NCI-H460 (cell line): ENCODE results near the gene NPC1. TPM values are rescaled to one million over a fixed set of nuclear protein-coding genes. Genes with fewer than 3 reads are reported as not detected.

Experiments used
- DNase-seq: peaks from one replicate; pipeline ENCODE4 v3.0.0-alpha.2; 2016; ENCODE audit warnings: low read depth; ENCODE audit errors: extremely low read depth
- total RNA-seq: library from RNA; depleted of rRNA; stranded (reverse); fragments of >200 nt; shearing (Covaris generic); gene quantifications from 2 replicates; pipeline ENCODE4 v1.2.3, GENCODE V29; 2014

Gene NPC1
- total RNA-seq, 1 experiment from 2014 or later, result 36.0 TPM

GRCh38 chr18:23612434-23613090 is 26.3 kb upstream of the NPC1 start:
- no peak for DNase-seq

GRCh38 chr18:23609390-23610023 is 23.2 kb upstream of the NPC1 start:
- no peak for DNase-seq

GRCh38 chr18:23608211-23608610 is 21.9 kb upstream of the NPC1 start:
- DNase-seq, result no peak

GRCh38 chr18:23605941-23606340 is 19.6 kb upstream of the NPC1 start:
- no peak for DNase-seq

GRCh38 chr18:23599809-23600208 is 13.5 kb upstream of the NPC1 start:
- no peak for DNase-seq

GRCh38 chr18:23596183-23596582 is 9.9 kb upstream of the NPC1 start:
- no peak for DNase-seq

- no peak for DNase-seq
Measured at GRCh38 chr18:23595591-23595990, 9.3 kb upstream of the NPC1 start.

GRCh38 chr18:23593720-23594119 is 7.4 kb upstream of the NPC1 start:
- DNase-seq, result no peak

GRCh38 chr18:23592911-23593310 is 6.6 kb upstream of the NPC1 start:
- no peak for DNase-seq

- DNase-seq, result no peak
Measured at GRCh38 chr18:23591011-23591410, 4.7 kb upstream of the NPC1 start.

- DNase-seq, result no peak
Measured at GRCh38 chr18:23588836-23589560, 2.7 kb upstream of the NPC1 start.

GRCh38 chr18:23587220-23587642 is 925 bp upstream of the NPC1 start:
- DNase-seq, result no peak

GRCh38 chr18:23585897-23586248 is 433 bp downstream of the NPC1 start:
- DNase-seq, result no peak

GRCh38 chr18:23585007-23585871 is 1.1 kb downstream of the NPC1 start:
- DNase-seq, result no peak

- no peak for DNase-seq
Measured at GRCh38 chr18:23584019-23584983, 2.0 kb downstream of the NPC1 start.

GRCh38 chr18:23583071-23583865 is 3.0 kb downstream of the NPC1 start:
- DNase-seq, result no peak

GRCh38 chr18:23580677-23581367 is 5.5 kb downstream of the NPC1 start:
- DNase-seq, result no peak

GRCh38 chr18:23578891-23579653 is 7.2 kb downstream of the NPC1 start:
- no peak for DNase-seq
